Measurements from ENCODE around the gene MED28. TPM values are rescaled to one million over a fixed set of nuclear protein-coding genes. Genes with fewer than 3 reads are reported as not detected.

MED28 gene
- total RNA-seq, 4 donors from 2014 or later, result 22.0 to 64.9 (median 28.7) TPM

DNA sequence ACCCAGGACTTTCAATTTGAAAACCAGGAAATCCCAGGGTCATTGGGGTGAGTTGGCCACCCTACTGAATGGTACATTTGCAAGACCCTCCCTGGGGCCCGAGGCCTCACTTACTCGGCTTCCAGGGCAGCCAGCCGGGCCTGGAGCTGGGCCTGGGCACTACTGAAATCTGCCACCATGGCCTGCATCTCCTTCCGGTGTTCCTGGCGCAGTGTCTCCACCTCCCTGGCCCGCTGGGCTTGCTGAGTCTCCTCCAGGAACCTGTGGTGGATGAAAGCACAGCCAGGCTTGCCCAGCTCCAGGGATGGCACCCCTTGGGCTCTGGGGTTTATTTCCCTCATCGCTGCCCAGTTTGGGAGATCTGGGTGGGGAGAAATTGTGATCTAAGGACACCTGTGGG, 24.7 kb downstream of the MED28 start:
- Histone ChIP-seq H3K4me1 (no peaks in the 10 kb centered on the region), H3K27ac (no peak overlapping the region), H3K36me3 (no peaks in the 10 kb centered on the region), H3K4me3 (no peak overlapping the region), H3K9me3 (no peaks in the 10 kb centered on the region), H3K27me3 (no peaks in the 10 kb centered on the region)
- DNase-seq, result no peak
- intact Hi-C loops (cut with DNase I; ENCODE audit: low total_unique reads), result loop anchor here (10.0 kb wide), 1 partner anchor 84 kb away; no protein-coding TSS in a partner anchor
- TF ChIP-seq POLR2A (IDR thresholded peaks at IDR 0.05) (no peak), CTCF (IDR thresholded peaks at IDR 0.05) (no peak)

DNA sequence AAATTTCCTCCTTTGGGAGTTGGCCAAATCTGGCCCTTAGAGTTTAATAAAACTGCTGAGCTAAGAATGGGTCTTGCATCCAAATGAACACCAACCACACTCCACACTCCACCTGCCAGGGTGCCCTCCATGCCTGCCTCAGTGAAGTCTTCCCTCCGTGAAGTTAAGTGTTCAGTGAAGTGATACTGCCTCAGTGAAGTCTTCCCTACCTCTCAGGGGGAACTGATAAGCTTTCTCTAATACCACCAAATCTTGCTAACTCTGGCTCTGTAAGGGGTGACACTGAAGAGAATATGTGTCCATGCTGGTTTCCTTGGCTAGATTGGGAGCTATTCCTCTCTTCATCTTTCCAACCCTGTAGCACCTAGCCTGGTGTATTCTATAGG, 27.9 kb downstream of the MED28 start:
- no peak overlapping the region for H3K27ac ChIP-seq
- H3K9me3 ChIP-seq, result no peaks in the 10 kb centered on the region
- no peak overlapping the region for H3K4me3 ChIP-seq
- TF ChIP-seq POLR2A (IDR thresholded peaks at IDR 0.05) (no peak), CTCF (IDR thresholded peaks at IDR 0.05) (no peak)
- no peaks in the 10 kb centered on the region for H3K27me3 ChIP-seq
- no peaks in the 10 kb centered on the region for H3K36me3 ChIP-seq
- H3K4me1 ChIP-seq, result no peaks in the 10 kb centered on the region
- no peak for DNase-seq
- intact Hi-C loops (cut with DNase I; ENCODE audit: low total_unique reads), result no loop called here

DNA sequence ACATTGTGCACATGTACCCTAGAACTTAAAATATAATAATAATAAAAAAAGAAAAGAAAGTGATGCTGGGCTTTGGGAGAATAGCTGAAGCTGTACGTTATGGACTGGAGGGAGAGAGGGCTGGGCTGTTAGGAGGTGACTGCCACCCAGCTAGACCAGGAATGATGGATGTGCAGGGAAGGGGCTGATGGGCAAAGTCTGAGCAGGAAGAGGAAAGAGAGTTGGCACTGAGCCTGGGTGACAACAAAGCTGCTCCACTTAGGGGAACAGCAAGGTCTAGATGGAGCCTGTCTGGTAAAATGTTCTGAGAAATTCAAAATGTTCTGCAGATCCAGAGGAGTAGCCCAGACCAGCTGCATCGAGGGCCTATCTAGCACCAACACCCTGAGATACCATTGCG, 32.3 kb downstream of the MED28 start:
- TF ChIP-seq POLR2A (IDR thresholded peaks at IDR 0.05) (no peak), CTCF (IDR thresholded peaks at IDR 0.05) (no peak)
- Histone ChIP-seq H3K4me3 (no peak overlapping the region), H3K9me3 (no peaks in the 10 kb centered on the region), H3K36me3 (no peaks in the 10 kb centered on the region), H3K4me1 (no peaks in the 10 kb centered on the region), H3K27ac (no peak overlapping the region), H3K27me3 (no peaks in the 10 kb centered on the region)
- DNase-seq, result no peak
- intact Hi-C loops (cut with DNase I; ENCODE audit: low total_unique reads), result no loop called here

- no peak overlapping the region for H3K27ac ChIP-seq
- no peaks in the 10 kb centered on the region for H3K9me3 ChIP-seq
- DNase-seq, result no peak
- no peaks in the 10 kb centered on the region for H3K4me1 ChIP-seq
- H3K36me3 ChIP-seq, result no peaks in the 10 kb centered on the region
- no peak overlapping the region for H3K4me3 ChIP-seq
- no peaks in the 10 kb centered on the region for H3K27me3 ChIP-seq
- intact Hi-C loops (cut with DNase I; ENCODE audit: low total_unique reads), result no loop called here
- no peak for TF ChIP-seq POLR2A (IDR thresholded peaks at IDR 0.05)
- no peak for TF ChIP-seq CTCF (IDR thresholded peaks at IDR 0.05)
These were observed 32.9 kb downstream of the MED28 start for GRCh38 chr4:17647176-17647806.

GRCh38 chr4:17647927-17648326, 33.5 kb downstream of the MED28 start:
- Histone ChIP-seq H3K4me1 (no peaks in the 10 kb centered on the region), H3K36me3 (no peaks in the 10 kb centered on the region), H3K27me3 (no peaks in the 10 kb centered on the region), H3K4me3 (no peak overlapping the region), H3K9me3 (no peaks in the 10 kb centered on the region), H3K27ac (no peak overlapping the region)
- no peak for DNase-seq
- no peak for TF ChIP-seq CTCF (IDR thresholded peaks at IDR 0.05)
- no peak for TF ChIP-seq POLR2A (IDR thresholded peaks at IDR 0.05)
- intact Hi-C loops (cut with DNase I; ENCODE audit: low total_unique reads), result no loop called here
